Activated CD4-positive, alpha-beta T cell treated with anti-CD3 and anti-CD28 coated beads for 36 hours (primary cell): ENCODE data around the gene VCY1B. TPM values are rescaled to one million over a fixed set of nuclear protein-coding genes. Genes with fewer than 3 reads are reported as not detected.
"Not testable (repeated sequence)": the region's sequence is repeated elsewhere in the genome, so short reads cannot be mapped to it uniquely, and the experiment has no call there.

Source experiments
- ATAC-seq: fragments of 200-7000 bp; cut with Tn5 transposase; one replicate; pipeline ENCODE4 v1.10.0; 2021; ENCODE audit warnings: mild to moderate bottlenecking, moderate library complexity
- CTCF ChIA-PET: fragments of 350-600 bp; sonication (Branson Sonifier 250); formaldehyde crosslinking; loops from one replicate; lab custom pipeline; 2021; ENCODE audit warnings: antibody characterized with exemption; lab: Charles Lee
- POLR2A ChIA-PET: fragments of 350-600 bp; sonication (Branson Sonifier 250); formaldehyde crosslinking; loops from one replicate; lab custom pipeline; 2021; ENCODE audit warnings: antibody characterized with exemption, inconsistent platforms; lab: Charles Lee
- DNase-seq: peaks from one replicate; pipeline ENCODE4 v3.0.0-alpha.2; 2020
- H3K27ac Mint-ChIP-seq: one replicate; pipeline ENCODE4 v1.8.0; 2021; ENCODE audit warnings: mixed read lengths
- H3K27me3 Mint-ChIP-seq: one replicate; pipeline ENCODE4 v1.8.0; 2021; ENCODE audit warnings: mixed read lengths
- H3K36me3 Mint-ChIP-seq: one replicate; pipeline ENCODE4 v1.8.0; 2021; ENCODE audit warnings: low read depth, mixed read lengths
- H3K4me1 Mint-ChIP-seq: one replicate; pipeline ENCODE4 v1.8.0; 2021; ENCODE audit warnings: mixed read lengths
- H3K4me3 Mint-ChIP-seq: one replicate; pipeline ENCODE4 v1.8.0; 2021; ENCODE audit warnings: mild to moderate bottlenecking, moderate library complexity, mixed read lengths
- H3K9me3 Mint-ChIP-seq: one replicate; pipeline ENCODE4 v1.8.0; 2021; ENCODE audit warnings: low read depth, mixed read lengths
- intact Hi-C, 2 experiments: fragments of 100-400 bp; cut with DNase I in 1 of 2; cut with micrococcal nuclease in 1 of 2; formaldehyde crosslinking; loops; one replicate each; pipeline versions ENCODE4 v1.14.2 to v1.15.1; 2022 to 2024; cut with DNase I, micrococcal nuclease
- total RNA-seq, 2 experiments: library from RNA; stranded (reverse); gene quantifications; one replicate each; pipeline ENCODE4 v1.2.3, GENCODE V29; 2021

VCY1B gene
- total RNA-seq: not detected

DNA sequence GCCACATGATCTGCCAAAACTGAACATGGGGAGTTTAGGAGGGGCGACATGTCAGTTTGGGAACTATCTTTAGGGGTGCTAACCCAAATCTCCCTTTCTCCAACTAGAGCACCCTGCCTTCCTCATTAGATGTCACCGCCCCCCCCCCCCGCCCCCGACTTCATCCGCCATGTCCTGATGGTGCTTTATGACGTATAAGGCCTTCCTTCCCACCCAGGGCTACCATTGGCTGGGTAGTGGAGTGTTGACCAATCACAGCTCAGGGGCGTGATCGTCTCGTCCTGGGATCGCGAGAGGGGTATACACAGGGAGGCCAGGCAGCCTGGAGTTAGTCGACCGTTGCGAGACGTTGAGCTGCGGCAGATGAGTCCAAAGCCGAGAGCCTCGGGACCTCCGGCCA is at the start of gene VCY1B:
Gene VCY1B, plus strand, starts transcription at position 301 of the 400 bp plus-strand sequence. Its CDS starts 63 bp downstream, at position 364.
- CTCF ChIA-PET, H3K36me3 Mint-ChIP-seq, intact Hi-C loops, H3K4me3 Mint-ChIP-seq, DNase-seq, ATAC-seq, H3K27ac Mint-ChIP-seq, H3K9me3 Mint-ChIP-seq, H3K4me1 Mint-ChIP-seq, POLR2A ChIA-PET, H3K27me3 Mint-ChIP-seq: not testable (repeated sequence)

DNA sequence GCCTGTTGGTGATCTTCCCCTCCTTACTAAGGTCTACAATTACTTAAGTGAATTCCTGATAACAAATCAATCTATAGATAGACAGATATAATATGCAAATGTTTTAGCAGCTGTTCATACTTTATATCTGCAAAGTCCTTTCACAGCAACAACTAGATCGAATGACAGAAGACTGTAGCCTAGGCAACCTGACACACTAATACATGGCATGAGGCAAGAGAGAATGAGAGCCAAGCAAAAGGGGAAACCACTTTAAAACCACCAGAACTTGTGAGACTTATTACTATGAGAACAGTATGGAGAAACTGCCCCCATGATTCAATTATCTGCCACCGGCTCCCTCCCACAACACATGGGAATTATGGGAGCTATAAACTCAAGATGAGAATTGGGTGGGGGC is 44.1 kb upstream of the VCY1B start:
- DNase-seq, H3K4me3 Mint-ChIP-seq, H3K9me3 Mint-ChIP-seq, H3K36me3 Mint-ChIP-seq, ATAC-seq, H3K27me3 Mint-ChIP-seq, H3K27ac Mint-ChIP-seq, intact Hi-C loops, H3K4me1 Mint-ChIP-seq, CTCF ChIA-PET, POLR2A ChIA-PET: not testable (repeated sequence)

DNA sequence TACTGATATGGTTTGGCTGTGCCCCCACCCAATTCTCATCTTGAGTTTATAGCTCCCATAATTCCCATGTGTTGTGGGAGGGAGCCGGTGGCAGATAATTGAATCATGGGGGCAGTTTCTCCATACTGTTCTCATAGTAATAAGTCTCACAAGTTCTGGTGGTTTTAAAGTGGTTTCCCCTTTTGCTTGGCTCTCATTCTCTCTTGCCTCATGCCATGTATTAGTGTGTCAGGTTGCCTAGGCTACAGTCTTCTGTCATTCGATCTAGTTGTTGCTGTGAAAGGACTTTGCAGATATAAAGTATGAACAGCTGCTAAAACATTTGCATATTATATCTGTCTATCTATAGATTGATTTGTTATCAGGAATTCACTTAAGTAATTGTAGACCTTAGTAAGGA is 25.6 kb upstream of the VCY1B start:
- not testable (repeated sequence) for H3K36me3 Mint-ChIP-seq

DNA sequence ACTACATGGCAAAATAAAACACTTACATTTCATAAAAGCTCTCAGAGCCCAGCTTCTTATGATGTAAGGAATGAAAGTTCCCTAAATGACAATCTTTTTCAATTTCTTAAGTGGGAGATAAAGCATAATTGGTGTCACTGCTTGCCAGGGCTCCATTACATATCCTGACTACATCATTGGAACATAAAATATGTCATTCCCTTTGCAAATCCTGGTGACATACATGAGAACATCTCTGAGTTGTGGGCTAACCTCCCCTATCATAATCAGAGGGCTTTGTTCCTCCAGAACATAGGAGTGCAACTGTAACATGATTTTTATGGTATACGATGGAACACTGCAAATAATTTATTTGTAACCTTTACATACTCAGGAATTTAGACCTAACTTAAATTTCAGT is 29.9 kb downstream of the VCY1B start:
- DNase-seq (no peak), ATAC-seq (no peak)
- intact Hi-C loops: no loop called here
- ChIA-PET CTCF (no interaction called here), POLR2A (interaction anchor here (0.5 kb wide), 1 partner anchor 155 kb away, joined by 3 read pairs; no protein-coding TSS in a partner anchor)
- no peaks in the 10 kb centered on the region for H3K4me1 Mint-ChIP-seq
- no peak overlapping the region for H3K4me3 Mint-ChIP-seq
- peaks cover 2% of the 10 kb centered on the region for H3K27me3 Mint-ChIP-seq
- no peaks in the 10 kb centered on the region for H3K36me3 Mint-ChIP-seq
- H3K27ac Mint-ChIP-seq: no peak overlapping the region
- no peaks in the 10 kb centered on the region for H3K9me3 Mint-ChIP-seq

More for the DNA sequence above, 25.6 kb upstream of the VCY1B start:
- intact Hi-C loops, H3K27ac Mint-ChIP-seq, H3K9me3 Mint-ChIP-seq, H3K4me1 Mint-ChIP-seq, H3K27me3 Mint-ChIP-seq, H3K4me3 Mint-ChIP-seq, DNase-seq, ATAC-seq, POLR2A ChIA-PET, CTCF ChIA-PET: not testable (repeated sequence)

Other genes with a start within 250 kb of the VCY1B start
- not detected for gene VCY, start 69.8 kb upstream of the VCY1B start, total RNA-seq